GM12878 (cell line): ENCODE results near the gene TTLL3.

Source experiments
- ATF7 ChIP-seq: fragments of 450-650 bp; IDR thresholded peaks from 2 replicates; pipeline ENCODE4 v1.6.1; 2016; ENCODE audit warnings: low read depth, mild to moderate bottlenecking
- BCL11A ChIP-seq: IDR thresholded peaks from 2 replicates; pipeline ENCODE4 v1.6.1; 2011; ENCODE audit warnings: low read depth, low read length
- CHD4 ChIP-seq: fragments of 200-600 bp; sonication (generic); IDR thresholded peaks from 2 replicates; pipeline ENCODE4 v1.6.1; 2016; ENCODE audit warnings: mild to moderate bottlenecking
- EGR1 ChIP-seq, 2 experiments: IDR thresholded peaks; 1 replicate in 1 of 2; 2 replicates in 1 of 2; pipeline ENCODE4 v1.6.1; 2011 to 2012; ENCODE audit warnings: low read depth in 2 of 2, low read length in 2 of 2, borderline replicate concordance in 1 of 2, mild to moderate bottlenecking in 1 of 2, moderate library complexity in 1 of 2
- EZH2 ChIP-seq: IDR thresholded peaks from 2 replicates; pipeline ENCODE4 v1.6.1; 2012; ENCODE audit warnings: low read depth, mild to moderate bottlenecking, control low read depth, inconsistent platforms, low read length, borderline replicate concordance; ENCODE audit not compliant: control insufficient read depth
- IRF4 ChIP-seq: IDR thresholded peaks from 2 replicates; pipeline ENCODE4 v1.6.1; 2011; ENCODE audit warnings: low read depth, low read length
- MYC ChIP-seq: IDR thresholded peaks from 2 replicates; pipeline ENCODE4 v1.6.1; 2011; ENCODE audit warnings: mild to moderate bottlenecking, low read length, moderate library complexity, inconsistent platforms; ENCODE audit not compliant: insufficient read depth, insufficient replicate concordance, insufficient read length, severe bottlenecking
- NFIC ChIP-seq: IDR thresholded peaks from 2 replicates; pipeline ENCODE4 v1.6.1; 2012; ENCODE audit warnings: low read depth, mild to moderate bottlenecking, inconsistent platforms, low read length, moderate library complexity
- RB1 ChIP-seq: fragments of 450-650 bp; formaldehyde crosslinking; IDR thresholded peaks from 2 replicates; pipeline ENCODE4 v1.6.1; 2017; ENCODE audit warnings: mild to moderate bottlenecking, borderline replicate concordance
- SMAD1 ChIP-seq: fragments of 450-650 bp; IDR thresholded peaks from 2 replicates; pipeline ENCODE4 v1.6.1; 2018; ENCODE audit warnings: mild to moderate bottlenecking, low read depth; ENCODE audit not compliant: partially characterized antibody
- ZNF274 ChIP-seq: IDR thresholded peaks from one replicate; pipeline ENCODE4 v1.8.0; 2011; ENCODE audit not compliant: insufficient read length, insufficient read depth
- TF ChIP-seq, protein P1 (sequence below): IDR thresholded peaks from 2 replicates; pipeline ENCODE4 v1.6.1; 2012; ENCODE audit warnings: low read depth, low read length, improper control_type of control experiment
- TF ChIP-seq, protein P2 (sequence below): fragments of 450-650 bp; IDR thresholded peaks from 2 replicates; pipeline ENCODE4 v1.6.1; 2017; ENCODE audit warnings: borderline replicate concordance

DNA sequence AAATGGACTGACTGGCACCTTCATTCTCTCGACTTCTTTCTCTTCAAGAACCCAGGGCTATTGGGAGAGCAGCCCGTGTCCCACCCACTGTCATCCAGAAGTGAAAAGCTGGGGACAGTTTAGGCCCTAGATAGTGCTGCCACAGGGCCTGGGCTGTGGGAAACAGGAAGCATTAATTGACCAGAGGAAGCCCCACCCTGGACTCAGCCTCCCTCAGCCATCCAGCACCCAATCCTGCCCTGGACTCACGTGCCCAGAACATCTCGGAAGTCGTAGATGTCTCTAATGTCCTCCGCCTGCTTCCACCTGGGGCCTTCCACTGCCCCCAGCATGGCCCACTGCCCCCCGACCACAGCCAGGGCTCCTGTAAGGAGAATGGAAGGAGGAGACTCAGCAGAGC lies 42.6 kb upstream of the TTLL3 start:
- TF ChIP-seq ZNF274 (no peak), IRF4 (no peak), ATF7 (no peak), BCL11A (no peak), MYC (no peak), CHD4 (no peak), EZH2 (no peak), EGR1 (IDR thresholded peaks at IDR 0.05; ENCODE audit: borderline replicate concordance in 1 of 2, low read depth in 2 of 2, low read length in 2 of 2) (no peak), NFIC (no peak), RB1 (no peak), SMAD1 (no peak)
- TF ChIP-seq, protein P1, sequence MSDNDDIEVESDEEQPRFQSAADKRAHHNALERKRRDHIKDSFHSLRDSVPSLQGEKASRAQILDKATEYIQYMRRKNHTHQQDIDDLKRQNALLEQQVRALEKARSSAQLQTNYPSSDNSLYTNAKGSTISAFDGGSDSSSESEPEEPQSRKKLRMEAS, result no peak
- TF ChIP-seq, protein P2, sequence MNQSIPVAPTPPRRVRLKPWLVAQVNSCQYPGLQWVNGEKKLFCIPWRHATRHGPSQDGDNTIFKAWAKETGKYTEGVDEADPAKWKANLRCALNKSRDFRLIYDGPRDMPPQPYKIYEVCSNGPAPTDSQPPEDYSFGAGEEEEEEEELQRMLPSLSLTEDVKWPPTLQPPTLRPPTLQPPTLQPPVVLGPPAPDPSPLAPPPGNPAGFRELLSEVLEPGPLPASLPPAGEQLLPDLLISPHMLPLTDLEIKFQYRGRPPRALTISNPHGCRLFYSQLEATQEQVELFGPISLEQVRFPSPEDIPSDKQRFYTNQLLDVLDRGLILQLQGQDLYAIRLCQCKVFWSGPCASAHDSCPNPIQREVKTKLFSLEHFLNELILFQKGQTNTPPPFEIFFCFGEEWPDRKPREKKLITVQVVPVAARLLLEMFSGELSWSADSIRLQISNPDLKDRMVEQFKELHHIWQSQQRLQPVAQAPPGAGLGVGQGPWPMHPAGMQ, result no peak
